Daoy (cell line): ENCODE measurements around the gene GUF1. TPM values are rescaled to one million over a fixed set of nuclear protein-coding genes. Genes with fewer than 3 reads are reported as not detected.
"Not testable (repeated sequence)": the region's sequence is repeated elsewhere in the genome, so short reads cannot be mapped to it uniquely, and the experiment has no call there.

Source experiments
- DNase-seq: peaks from one replicate; pipeline ENCODE4 v3.0.0-alpha.2; 2015; ENCODE audit warnings: low read depth
- total RNA-seq: library from RNA; depleted of rRNA; stranded (reverse); fragments of >200 nt; shearing (Covaris generic); gene quantifications from 2 replicates; pipeline ENCODE4 v1.2.3, GENCODE V29; 2014; rRNA removed

Gene GUF1
- total RNA-seq, 1 experiment from 2014 or later: 15.9 TPM

DNA sequence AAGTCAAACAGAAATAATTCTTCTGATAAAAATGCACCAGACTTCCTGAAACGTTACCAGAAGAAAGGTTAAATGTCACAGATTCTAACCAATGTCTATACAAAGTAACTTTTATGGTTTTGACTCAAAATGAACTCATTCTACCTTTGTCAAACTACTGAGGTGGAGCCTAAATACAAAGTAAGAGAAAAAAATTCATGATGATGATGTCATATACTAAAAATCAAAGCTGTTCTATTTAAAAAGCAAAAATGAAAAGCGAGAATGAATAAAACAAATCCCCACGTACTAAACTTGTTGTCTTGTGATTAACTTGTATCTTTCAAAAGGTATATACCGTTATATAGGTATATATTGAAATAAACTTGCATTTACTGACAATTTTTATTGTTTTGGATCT lies 26.5 kb downstream of the GUF1 start:
- DNase-seq: no peak

DNA sequence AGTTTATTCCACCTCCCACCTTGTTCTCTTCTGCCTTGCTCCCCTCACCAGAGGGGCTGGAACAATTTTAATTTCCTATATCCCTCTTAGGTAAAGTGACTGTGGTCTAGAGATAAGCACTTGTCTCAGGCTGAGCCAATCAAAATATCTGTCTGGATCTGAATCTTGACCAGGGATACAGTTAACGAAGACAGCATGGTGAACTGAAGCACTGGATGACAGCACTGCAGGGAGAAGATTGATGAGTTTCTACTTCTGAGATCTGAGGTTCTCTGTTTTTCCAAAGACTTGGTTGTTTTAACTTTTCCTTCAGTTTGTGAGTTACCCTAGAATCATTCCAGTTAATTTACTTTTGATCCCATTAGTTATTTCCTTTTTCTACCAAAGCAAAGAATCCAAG lies 34.9 kb downstream of the GUF1 start:
- DNase-seq: no peak

DNA sequence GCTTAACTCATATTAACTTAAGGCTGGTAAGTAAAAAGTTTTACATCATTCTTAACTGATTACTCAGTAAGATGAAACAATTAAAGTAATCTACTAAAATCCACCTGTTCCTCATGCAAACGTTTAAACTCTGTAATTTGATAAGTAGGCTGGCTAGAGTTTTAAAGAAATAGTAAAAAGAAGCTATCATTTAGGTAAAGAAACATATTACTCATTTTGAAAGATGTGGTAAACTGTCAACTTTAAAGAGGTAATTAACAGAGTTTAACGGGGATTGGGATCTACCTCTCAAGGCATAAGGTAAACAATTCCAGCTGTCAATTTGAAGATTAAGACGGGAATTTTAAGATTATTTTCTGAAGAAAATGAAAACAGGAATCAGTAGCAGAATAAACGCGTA lies 38.4 kb downstream of the GUF1 start:
- DNase-seq: no peak

DNA sequence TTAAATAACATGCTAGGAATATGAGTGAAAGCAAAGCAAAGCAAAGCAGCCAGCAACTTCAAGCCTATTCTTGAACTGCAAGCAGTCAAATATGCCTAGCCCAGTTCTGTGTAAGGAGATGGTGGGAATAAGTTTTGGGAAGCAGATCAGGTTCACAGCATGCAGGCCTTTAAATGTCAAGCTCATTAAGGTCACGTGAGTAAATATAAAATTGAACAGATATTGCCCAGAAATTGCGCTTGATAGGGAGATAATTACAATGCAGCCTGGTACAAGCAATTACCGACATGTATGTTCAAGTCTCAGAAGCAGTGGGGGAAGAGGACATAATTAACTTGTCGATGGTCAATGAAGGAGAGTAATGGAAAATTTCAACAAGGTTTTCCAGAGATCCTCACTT lies 42.2 kb downstream of the GUF1 start:
- no peak for DNase-seq

DNA sequence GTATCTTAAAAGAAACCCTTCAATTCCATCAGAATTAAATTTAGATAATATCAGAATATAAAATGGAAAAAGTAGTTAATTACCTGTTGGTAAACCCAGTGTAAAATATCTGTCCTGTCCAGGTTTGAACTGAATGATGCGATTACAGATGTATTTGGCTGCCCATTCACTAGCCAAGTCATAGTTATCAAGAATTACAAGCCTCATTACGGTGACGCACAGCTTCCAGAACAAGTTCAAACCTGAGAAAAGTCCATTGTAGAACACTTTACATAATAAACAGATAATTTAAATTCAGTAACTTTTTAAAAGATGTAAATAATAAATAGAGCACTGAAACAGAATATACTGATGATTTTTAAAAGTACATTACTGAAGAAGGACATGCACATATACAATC lies 43.8 kb downstream of the GUF1 start:
- DNase-seq: no peak

DNA sequence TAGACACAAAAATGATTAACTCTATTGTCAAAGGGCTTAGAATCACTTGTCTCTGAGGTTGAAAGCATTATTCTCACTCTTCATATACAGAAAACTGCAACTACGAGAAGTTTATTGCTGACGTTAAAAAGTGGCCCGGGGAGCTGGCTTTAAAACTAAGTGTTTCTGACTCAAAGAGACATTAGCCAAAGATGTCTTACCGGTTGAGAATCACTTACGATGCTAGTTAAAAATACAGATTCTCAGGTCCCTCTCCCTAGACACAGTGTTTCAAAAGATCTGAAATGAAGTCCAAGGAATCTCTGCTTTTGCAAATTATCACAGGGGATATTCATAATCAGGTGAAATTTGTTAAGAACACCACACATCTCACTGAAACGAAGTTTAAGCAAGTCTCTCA lies 46.9 kb downstream of the GUF1 start:
- no peak for DNase-seq

DNA sequence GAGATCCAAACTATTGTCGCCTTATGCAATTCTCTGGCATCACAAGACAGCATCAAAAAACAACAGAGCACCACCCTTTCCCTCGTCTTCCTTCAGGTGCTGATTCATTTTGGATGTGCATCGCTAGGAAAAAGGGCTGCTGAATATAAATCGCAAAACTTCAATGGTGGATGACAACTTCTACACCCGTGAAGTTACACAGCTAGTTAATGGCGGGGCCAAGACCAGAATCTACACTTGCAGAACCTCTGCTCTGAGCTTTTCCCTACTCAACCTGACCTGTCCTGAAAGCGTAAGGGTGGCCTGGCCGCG lies 47.5 kb downstream of the GUF1 start:
- no peak for DNase-seq

DNA sequence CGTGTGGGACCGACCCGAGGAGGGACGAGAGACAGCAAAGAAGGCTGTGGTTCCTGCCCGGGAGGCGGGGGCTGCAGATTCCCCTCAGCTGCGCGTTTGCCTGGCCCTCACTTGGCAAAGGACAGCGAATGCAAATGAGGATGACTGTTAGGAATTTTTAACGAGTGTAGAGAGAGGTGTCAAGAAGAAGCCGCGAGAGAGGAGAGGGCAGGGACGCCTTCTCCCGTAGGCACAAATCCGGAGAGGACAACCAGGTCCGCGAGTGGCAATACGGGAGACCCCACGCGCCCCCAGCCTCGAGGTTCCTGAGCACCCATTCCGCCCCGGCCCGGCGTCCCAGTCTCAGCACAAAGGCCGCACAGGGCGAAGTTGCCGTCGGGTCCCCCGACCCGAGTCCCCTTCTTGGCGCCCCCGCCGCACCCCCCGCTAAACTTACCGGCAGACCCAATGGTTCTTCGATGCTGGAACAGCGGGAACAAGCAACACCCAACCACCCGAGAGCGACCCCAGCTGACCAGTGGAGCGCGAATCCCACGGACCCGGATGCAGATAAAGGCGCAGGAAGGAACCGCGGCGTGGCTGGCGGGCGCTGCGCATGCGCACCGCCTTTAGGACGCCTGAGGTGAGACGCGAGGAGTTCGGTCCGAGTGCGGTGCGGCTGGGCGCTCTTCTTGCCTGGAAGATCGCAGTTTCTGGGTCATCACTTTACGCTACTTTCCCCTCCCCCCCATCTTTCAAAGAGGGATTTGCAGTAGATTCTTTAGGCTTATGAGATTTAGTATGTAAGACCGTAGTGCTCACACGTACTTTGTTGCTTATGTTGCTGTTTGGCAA lies 48.0 kb downstream of the GUF1 start, which contains the start of gene GNPDA2:
Gene GNPDA2, minus strand, starts transcription at position 519 of the 834 bp plus-strand sequence. CDS start 4,349 bp downstream, outside the sequence.
- peak; percentile 93 for DNase-seq

DNA sequence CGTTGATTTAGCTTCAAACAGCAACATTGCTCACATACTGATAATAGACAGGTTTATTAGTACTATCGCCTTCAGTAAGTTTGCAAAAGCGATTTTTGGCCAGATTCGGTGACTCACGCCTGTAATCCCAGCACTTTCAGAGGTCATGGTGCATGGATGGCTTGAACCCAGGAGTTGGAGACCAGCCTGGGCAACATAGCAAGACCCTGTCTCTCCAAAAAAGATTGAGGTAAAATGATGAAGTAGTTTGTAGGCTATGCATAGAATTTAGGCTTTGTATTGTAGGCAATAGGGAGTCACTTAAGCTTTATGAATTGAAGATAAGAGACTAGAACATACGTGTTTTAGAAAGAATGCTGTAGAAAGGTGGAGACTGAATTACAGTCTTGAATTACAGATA lies 49.3 kb downstream of the GUF1 start:
- no peak for DNase-seq

DNA sequence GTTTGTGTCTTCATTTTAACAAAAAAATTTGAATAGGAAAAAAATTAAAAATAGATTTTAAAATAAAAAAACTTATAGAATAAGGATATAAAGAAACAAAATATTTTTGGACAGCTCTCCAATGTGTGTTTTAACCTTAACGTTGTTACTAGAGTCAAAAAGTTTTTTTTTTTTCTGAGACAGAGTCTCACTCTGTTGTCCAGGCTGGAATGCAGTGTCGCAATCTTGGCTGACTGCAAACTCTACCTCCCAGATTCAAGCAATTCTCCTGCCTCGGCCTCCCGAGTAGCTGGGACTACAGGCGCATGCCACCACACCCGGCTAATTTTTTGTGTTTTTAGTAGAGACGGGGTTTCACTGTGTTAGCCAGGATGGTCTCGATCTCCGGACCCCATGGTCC lies 50.5 kb downstream of the GUF1 start:
- not testable (repeated sequence) for DNase-seq

DNA sequence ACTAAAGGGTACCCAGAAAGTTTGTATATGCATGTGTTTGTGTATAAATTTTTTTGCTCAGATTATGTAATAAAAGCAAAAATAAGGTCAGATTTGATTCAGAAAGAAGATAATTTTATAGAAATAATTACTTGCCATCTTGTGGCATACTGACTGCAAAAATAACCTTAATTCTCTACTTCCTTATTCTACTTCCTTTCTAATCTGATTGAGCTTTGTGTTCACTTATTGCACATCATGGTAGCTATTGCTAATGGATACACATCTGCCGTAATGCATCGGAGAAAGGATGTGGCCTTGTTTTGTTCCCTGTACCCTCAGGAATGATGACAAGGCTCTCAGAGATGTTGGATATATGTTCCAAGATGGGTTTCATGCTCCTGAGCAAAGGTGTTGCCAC lies 58.7 kb downstream of the GUF1 start:
- no peak for DNase-seq

DNA sequence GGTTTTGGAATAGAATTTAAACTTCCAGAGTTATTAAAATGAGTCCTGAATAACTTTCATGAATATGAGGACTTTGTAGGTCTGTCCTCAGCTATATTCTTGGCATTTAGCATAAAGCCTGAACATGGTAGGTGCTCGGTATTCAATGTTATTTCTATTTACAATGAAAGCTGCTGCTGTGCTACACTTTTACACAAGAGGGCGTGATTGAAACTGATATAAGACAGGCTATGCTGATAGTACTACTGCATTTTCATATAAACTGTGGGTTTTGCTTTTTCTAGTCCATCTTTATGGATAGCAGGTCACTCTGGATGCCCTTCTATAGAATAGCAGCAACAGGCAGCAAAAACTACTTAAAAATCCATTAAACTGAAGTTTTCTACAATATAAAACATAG lies 60.4 kb downstream of the GUF1 start:
- no peak for DNase-seq

DNA sequence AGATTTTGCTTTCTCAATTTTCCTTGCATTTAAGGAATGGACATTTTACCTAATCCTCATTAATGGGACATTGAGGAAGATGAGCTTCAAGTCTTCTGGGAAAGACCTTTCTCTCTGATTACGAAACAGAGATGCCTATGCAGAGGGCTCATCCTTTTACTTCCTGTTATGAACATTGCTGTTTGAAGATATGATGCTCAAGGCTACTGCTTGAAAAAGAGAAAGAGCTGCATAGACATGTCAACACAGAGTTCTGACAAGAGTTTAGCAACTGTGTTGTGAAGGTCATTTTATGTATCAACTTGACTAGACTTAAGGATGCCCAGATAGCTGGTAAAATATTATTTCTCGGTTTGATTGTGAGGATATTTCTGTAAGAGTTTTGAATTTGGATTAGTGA lies 62.0 kb downstream of the GUF1 start:
- DNase-seq: no peak

Other genes with a start within 250 kb of the GUF1 start
- not detected in 2 replicates for gene KCTD8, start 229.6 kb upstream of the GUF1 start, total RNA-seq
- gene YIPF7, start 26.8 kb upstream of the GUF1 start, total RNA-seq: not detected in 2 replicates
- 24.5 and 25.8 TPM in 2 replicates for gene GNPDA2, start 48.1 kb downstream of the GUF1 start, total RNA-seq